ENCODE measurements around the gene RYR2.

Gene RYR2

GRCh38 chr1:237041795-237042525 lies at the start of gene RYR2:
TSS of gene RYR2 (plus strand) at chr1:237042184. CDS start at chr1:237042522, 338 bp downstream.
- no peak for DNase-seq (ENCODE audit: low read depth)

GRCh38 chr1:236992449-236992848 lies 49.5 kb upstream of the RYR2 start:
- DNase-seq (ENCODE audit: low read depth), result no peak

- DNase-seq (ENCODE audit: low read depth), result no peak
Measured at GRCh38 chr1:236994450-236994849, 47.5 kb upstream of the RYR2 start.

- no peak for DNase-seq (ENCODE audit: low read depth)
Measured at GRCh38 chr1:236997361-236997760, 44.6 kb upstream of the RYR2 start.

GRCh38 chr1:236997882-236998281 lies 44.1 kb upstream of the RYR2 start:
- no peak for DNase-seq (ENCODE audit: low read depth)

GRCh38 chr1:236998546-236998945 lies 43.4 kb upstream of the RYR2 start:
- no peak for DNase-seq (ENCODE audit: low read depth)

GRCh38 chr1:237000191-237000590 lies 41.8 kb upstream of the RYR2 start:
- DNase-seq (ENCODE audit: low read depth), result no peak

- DNase-seq (ENCODE audit: low read depth), result no peak
Measured at GRCh38 chr1:237003516-237003915, 38.5 kb upstream of the RYR2 start.

GRCh38 chr1:237004116-237004515 lies 37.9 kb upstream of the RYR2 start, which contains the start of gene MT1HL1:
TSS of gene MT1HL1 (minus strand) at chr1:237004441. CDS start at chr1:237004372, 69 bp downstream.
- DNase-seq (ENCODE audit: low read depth), result no peak

- DNase-seq (ENCODE audit: low read depth), result no peak
Measured at GRCh38 chr1:237005674-237006073, 36.3 kb upstream of the RYR2 start.

GRCh38 chr1:237007147-237007881 lies 34.7 kb upstream of the RYR2 start:
- no peak for DNase-seq (ENCODE audit: low read depth)

- no peak for DNase-seq (ENCODE audit: low read depth)
Measured at GRCh38 chr1:237009611-237010010, 32.4 kb upstream of the RYR2 start.

- no peak for DNase-seq (ENCODE audit: low read depth)
Measured at GRCh38 chr1:237011432-237011831, 30.6 kb upstream of the RYR2 start.

GRCh38 chr1:237012361-237012760 lies 29.6 kb upstream of the RYR2 start:
- no peak for DNase-seq (ENCODE audit: low read depth)

GRCh38 chr1:237012788-237013383 lies 29.1 kb upstream of the RYR2 start:
- DNase-seq (ENCODE audit: low read depth), result no peak

- DNase-seq (ENCODE audit: low read depth), result no peak
Measured at GRCh38 chr1:237013608-237014007, 28.4 kb upstream of the RYR2 start.

GRCh38 chr1:237016626-237017025 lies 25.4 kb upstream of the RYR2 start:
- DNase-seq (ENCODE audit: low read depth), result no peak

- no peak for DNase-seq (ENCODE audit: low read depth)
Measured at GRCh38 chr1:237018896-237019295, 23.1 kb upstream of the RYR2 start.

GRCh38 chr1:237025358-237026074 lies 16.5 kb upstream of the RYR2 start:
- DNase-seq (ENCODE audit: low read depth), result no peak

- DNase-seq (ENCODE audit: low read depth), result no peak
Measured at GRCh38 chr1:237029240-237029639, 12.7 kb upstream of the RYR2 start.

GRCh38 chr1:237029850-237030535 lies 12.0 kb upstream of the RYR2 start:
- no peak for DNase-seq (ENCODE audit: low read depth)

- DNase-seq (ENCODE audit: low read depth), result no peak
Measured at GRCh38 chr1:237031480-237031879, 10.5 kb upstream of the RYR2 start.
